Progenitor cell of endocrine pancreas (in vitro differentiated cells): ENCODE measurements around the gene ADGRL3. TPM values are rescaled to one million over a fixed set of nuclear protein-coding genes. Genes with fewer than 3 reads are reported as not detected.

Source experiments
- DNase-seq: peaks from one replicate; pipeline ENCODE4 v3.0.0; 2021; ENCODE audit warnings: low spot score; ENCODE audit not compliant: unreplicated experiment
- H3K27ac Mint-ChIP-seq: 2 replicates; pipeline ENCODE4 v1.8.0; 2021; ENCODE audit warnings: mild to moderate bottlenecking, moderate library complexity, mixed read lengths
- H3K27me3 Mint-ChIP-seq: 2 replicates; pipeline ENCODE4 v1.8.0; 2021; ENCODE audit warnings: mixed read lengths
- H3K36me3 Mint-ChIP-seq: 2 replicates; pipeline ENCODE4 v1.8.0; 2022; ENCODE audit warnings: mixed read lengths; ENCODE audit not compliant: insufficient read depth
- H3K4me1 Mint-ChIP-seq: 2 replicates; pipeline ENCODE4 v1.8.0; 2021; ENCODE audit warnings: low read depth, mixed read lengths
- H3K4me3 Mint-ChIP-seq: 2 replicates; pipeline ENCODE4 v1.8.0; 2021; ENCODE audit warnings: low read depth, mild to moderate bottlenecking, moderate library complexity, mixed read lengths
- H3K9me3 Mint-ChIP-seq: 2 replicates; pipeline ENCODE4 v1.8.0; 2021; ENCODE audit warnings: low read depth, mixed read lengths
- CTCF ChIP-seq: fragments of 200-600 bp; sonication (generic); IDR thresholded peaks from one replicate; pipeline ENCODE4 v1.5.0; 2021; ENCODE audit warnings: antibody characterized with exemption, mild to moderate bottlenecking; ENCODE audit not compliant: unreplicated experiment
- total RNA-seq: library from RNA; stranded (reverse); gene quantifications from 2 replicates; pipeline ENCODE4 v1.2.1, GENCODE V29; 2021

The ADGRL3 gene
- total RNA-seq, 1 donor from 2014 or later = 5.6 TPM

- no peak overlapping the region for H3K27ac Mint-ChIP-seq
Measured at GRCh38 chr4:61817071-61817470, 616.9 kb downstream of the ADGRL3 start.

GRCh38 chr4:61820136-61820535 lies 620.0 kb downstream of the ADGRL3 start:
- no peaks in the 10 kb centered on the region for H3K27me3 Mint-ChIP-seq
- no peak for DNase-seq

More at GRCh38 chr4:61817071-61817470, 616.9 kb downstream of the ADGRL3 start:
- H3K36me3 Mint-ChIP-seq = no peaks in the 10 kb centered on the region
- H3K9me3 Mint-ChIP-seq = no peaks in the 10 kb centered on the region
- no peaks in the 10 kb centered on the region for H3K27me3 Mint-ChIP-seq
- H3K4me1 Mint-ChIP-seq = no peaks in the 10 kb centered on the region
- TF ChIP-seq CTCF = no peak
- no peak for DNase-seq
- H3K4me3 Mint-ChIP-seq = no peak overlapping the region

GRCh38 chr4:61824454-61824853 lies 624.3 kb downstream of the ADGRL3 start:
- no peak for TF ChIP-seq CTCF
- Mint-ChIP-seq H3K4me3 (no peak overlapping the region), H3K27ac (no peak overlapping the region), H3K4me1 (no peaks in the 10 kb centered on the region), H3K36me3 (no peaks in the 10 kb centered on the region), H3K9me3 (no peaks in the 10 kb centered on the region), H3K27me3 (no peaks in the 10 kb centered on the region)
- no peak for DNase-seq

More at GRCh38 chr4:61820136-61820535, 620.0 kb downstream of the ADGRL3 start:
- Mint-ChIP-seq H3K4me3 (no peak overlapping the region), H3K27ac (no peak overlapping the region), H3K9me3 (no peaks in the 10 kb centered on the region), H3K36me3 (no peaks in the 10 kb centered on the region), H3K4me1 (no peaks in the 10 kb centered on the region)
- TF ChIP-seq CTCF = no peak

- Mint-ChIP-seq H3K36me3 (no peaks in the 10 kb centered on the region), H3K4me3 (no peak overlapping the region), H3K27ac (no peak overlapping the region), H3K9me3 (no peaks in the 10 kb centered on the region), H3K4me1 (no peaks in the 10 kb centered on the region), H3K27me3 (no peaks in the 10 kb centered on the region)
- no peak for TF ChIP-seq CTCF
- no peak for DNase-seq
Measured at GRCh38 chr4:61827907-61828391, 627.8 kb downstream of the ADGRL3 start.

GRCh38 chr4:61828960-61829359 lies 628.8 kb downstream of the ADGRL3 start:
- Mint-ChIP-seq H3K27ac (no peak overlapping the region), H3K36me3 (no peaks in the 10 kb centered on the region), H3K4me3 (no peak overlapping the region), H3K9me3 (no peaks in the 10 kb centered on the region), H3K27me3 (no peaks in the 10 kb centered on the region), H3K4me1 (no peaks in the 10 kb centered on the region)
- no peak for DNase-seq
- TF ChIP-seq CTCF = no peak
